IPS-15b (cell line): ENCODE data around the gene DUS3L.

Experiments used
- H3K27me3 ChIP-seq: one replicate; pipeline ENCODE4 v1.6.1; 2013; ENCODE audit warnings: low read length; ENCODE audit not compliant: control insufficient read depth, insufficient read depth
- H3K36me3 ChIP-seq: one replicate; pipeline ENCODE4 v1.6.1; 2013; ENCODE audit warnings: low read length; ENCODE audit not compliant: control insufficient read depth, insufficient read depth
- H3K4me1 ChIP-seq: one replicate; pipeline ENCODE4 v1.6.1; 2013; ENCODE audit warnings: mild to moderate bottlenecking, low read length; ENCODE audit not compliant: control insufficient read depth, insufficient read depth
- H3K4me3 ChIP-seq: one replicate; pipeline ENCODE4 v1.5.1; 2013; ENCODE audit warnings: low read depth, low read length
- H3K9ac ChIP-seq: one replicate; pipeline ENCODE4 v1.6.1; 2013; ENCODE audit warnings: low read depth, mild to moderate bottlenecking, low read length
- H3K9me3 ChIP-seq: one replicate; pipeline ENCODE4 v1.6.1; 2013; ENCODE audit warnings: mild to moderate bottlenecking, low read length; ENCODE audit not compliant: control insufficient read depth, insufficient read depth

The DUS3L gene, protein sequence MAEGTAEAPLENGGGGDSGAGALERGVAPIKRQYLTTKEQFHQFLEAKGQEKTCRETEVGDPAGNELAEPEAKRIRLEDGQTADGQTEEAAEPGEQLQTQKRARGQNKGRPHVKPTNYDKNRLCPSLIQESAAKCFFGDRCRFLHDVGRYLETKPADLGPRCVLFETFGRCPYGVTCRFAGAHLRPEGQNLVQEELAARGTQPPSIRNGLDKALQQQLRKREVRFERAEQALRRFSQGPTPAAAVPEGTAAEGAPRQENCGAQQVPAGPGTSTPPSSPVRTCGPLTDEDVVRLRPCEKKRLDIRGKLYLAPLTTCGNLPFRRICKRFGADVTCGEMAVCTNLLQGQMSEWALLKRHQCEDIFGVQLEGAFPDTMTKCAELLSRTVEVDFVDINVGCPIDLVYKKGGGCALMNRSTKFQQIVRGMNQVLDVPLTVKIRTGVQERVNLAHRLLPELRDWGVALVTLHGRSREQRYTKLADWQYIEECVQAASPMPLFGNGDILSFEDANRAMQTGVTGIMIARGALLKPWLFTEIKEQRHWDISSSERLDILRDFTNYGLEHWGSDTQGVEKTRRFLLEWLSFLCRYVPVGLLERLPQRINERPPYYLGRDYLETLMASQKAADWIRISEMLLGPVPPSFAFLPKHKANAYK

DNA sequence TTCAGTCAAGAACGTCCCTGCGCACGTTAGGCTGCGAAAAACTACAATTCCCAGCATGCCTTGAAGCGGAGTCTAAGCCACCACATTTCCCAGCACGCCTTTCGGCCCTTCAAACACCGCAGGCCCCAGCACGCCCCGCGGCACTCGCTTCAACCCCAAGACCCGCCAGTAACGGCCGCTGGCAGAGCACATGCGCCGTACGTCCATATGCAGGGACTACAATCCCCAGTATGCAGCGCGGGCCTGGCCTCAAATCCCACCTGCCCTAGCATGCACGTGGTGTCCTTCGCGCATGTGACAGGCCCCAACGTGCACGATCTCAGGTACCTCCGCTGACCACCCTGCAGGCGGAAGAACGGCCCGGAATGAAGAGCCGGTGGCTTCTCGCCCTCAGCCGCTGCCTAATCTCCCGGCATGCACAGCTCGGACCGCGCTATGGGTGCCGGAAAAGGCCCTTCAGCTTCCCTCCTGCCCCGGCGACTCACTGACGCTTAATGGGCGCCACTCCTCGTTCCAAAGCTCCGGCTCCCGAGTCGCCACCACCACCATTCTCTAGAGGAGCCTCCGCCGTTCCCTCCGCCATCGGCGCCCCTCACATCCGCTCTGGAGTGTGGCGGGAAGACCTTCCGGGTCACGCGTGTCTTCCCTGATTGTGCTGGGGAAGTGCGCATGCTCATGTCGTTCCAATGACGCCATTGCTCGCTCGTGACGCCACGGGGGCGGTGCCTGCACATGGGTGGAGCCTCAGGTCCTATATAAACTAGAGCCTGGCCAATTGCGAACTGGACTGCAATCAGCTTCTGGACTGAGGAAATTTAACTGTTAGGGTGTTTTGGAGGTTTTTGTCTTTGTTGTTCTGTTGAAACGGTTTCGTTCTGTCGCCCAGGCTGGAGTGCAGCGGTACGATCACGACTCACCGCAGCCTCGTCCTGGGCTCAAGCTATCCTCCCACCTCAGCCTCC lies at the start of gene DUS3L:
Gene DUS3L (minus strand): TSS at position 605 of the 962 bp plus-strand sequence. CDS start 22 bp downstream, at position 583.
- Histone ChIP-seq H3K36me3 (peaks cover 36% of the 10 kb centered on the region), H3K9ac (peak within 1 kb of the TSS; percentile 97), H3K27me3 (no peaks in the 10 kb centered on the region), H3K4me3 (peak within 1 kb of the TSS; percentile 99), H3K4me1 (no peaks in the 10 kb centered on the region), H3K9me3 (no peaks in the 10 kb centered on the region)

DNA sequence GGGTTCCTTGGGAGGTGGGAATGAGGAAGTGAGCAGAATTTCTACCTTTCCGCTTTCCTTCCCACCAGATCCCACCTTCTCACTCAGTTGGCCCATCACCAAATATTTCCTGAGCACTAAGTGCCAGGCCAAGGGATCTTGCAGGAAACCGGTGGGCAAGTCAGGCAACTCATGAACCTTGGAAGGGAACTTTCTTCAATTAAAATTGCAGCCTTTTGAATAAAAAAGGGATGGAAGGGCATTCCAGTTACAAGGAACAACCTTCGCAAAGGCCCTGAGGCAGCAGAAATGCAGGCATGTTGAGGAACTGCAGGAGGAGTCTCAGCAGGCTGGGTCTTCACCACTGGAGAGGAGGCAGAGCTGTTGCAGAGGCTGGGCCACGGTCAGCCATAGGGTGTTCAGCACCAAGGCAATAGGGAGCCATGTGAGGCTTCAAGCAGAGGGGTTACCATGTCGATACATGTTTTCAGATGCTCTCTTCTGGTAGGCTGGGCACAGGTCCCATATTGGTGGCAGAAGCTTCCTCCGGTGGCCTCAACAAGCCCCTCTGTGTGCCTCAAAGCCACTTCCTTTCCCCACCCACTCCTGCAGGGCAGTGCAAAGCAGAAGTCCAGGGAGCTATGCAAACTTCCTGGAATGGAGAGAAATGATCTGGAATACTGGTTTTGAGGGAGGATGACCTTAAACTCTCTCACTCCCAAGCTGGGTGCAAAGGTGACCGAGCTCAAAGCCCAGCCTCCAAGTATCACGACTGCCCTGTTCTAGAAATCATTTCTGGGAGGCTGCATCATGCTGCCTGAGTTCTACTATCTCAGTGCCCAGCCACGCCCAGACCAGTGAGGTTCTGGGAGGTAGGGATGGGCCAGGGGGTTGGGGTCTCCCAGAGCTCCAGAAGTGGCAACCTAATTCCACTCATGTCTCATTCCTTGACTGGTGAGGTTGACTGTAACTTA lies 48.4 kb upstream of the DUS3L start, which contains the start of gene FUT6:
Gene FUT6 (minus strand): TSS at position 638 of the 953 bp plus-strand sequence. CDS start 7,135 bp downstream, outside the sequence.
- H3K9ac ChIP-seq, result no peak within 1 kb of the TSS
- H3K4me3 ChIP-seq, result no peak within 1 kb of the TSS
- no peaks in the 10 kb centered on the region for H3K9me3 ChIP-seq
- no peaks in the 10 kb centered on the region for H3K36me3 ChIP-seq
- H3K4me1 ChIP-seq, result no peaks in the 10 kb centered on the region
- H3K27me3 ChIP-seq, result no peaks in the 10 kb centered on the region

DNA sequence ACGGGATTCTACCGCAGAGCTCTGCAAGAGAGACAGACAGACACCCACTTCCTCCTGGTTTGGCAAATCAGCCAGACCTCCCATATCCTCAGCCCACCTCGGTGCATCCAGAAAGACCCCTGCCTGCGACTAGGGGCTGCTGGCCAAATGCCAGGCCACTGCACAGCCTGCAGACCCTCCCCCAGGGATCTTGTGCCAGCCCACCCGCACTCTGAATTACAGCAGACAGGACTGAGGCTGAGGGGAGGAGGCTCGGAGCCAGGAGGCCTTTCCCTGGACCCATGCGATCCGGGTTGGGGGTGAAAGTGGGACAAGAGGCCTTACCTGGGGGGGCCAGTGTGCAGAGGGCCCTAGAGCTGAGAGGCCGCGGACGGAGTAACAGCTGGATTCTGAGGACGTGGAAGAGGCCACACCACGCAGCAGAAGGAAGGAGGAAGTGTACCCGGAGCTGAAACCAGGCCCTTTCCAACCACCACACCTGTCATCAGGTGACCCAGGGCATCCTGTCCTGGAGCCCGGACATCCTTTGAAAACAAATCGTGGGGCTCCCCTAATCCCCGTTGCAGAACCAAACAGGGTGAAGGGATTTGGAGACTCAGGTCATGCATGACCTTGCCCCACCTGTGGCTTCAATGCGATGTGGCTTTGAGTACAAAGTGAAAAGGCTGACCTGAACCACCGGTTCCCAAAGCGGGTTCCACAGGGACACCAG lies 47.5 kb upstream of the DUS3L start:
- no peaks in the 10 kb centered on the region for H3K27me3 ChIP-seq
- H3K9ac ChIP-seq, result no peak overlapping the region
- H3K36me3 ChIP-seq, result no peaks in the 10 kb centered on the region
- H3K9me3 ChIP-seq, result no peaks in the 10 kb centered on the region
- H3K4me3 ChIP-seq, result no peak overlapping the region
- H3K4me1 ChIP-seq, result no peaks in the 10 kb centered on the region

DNA sequence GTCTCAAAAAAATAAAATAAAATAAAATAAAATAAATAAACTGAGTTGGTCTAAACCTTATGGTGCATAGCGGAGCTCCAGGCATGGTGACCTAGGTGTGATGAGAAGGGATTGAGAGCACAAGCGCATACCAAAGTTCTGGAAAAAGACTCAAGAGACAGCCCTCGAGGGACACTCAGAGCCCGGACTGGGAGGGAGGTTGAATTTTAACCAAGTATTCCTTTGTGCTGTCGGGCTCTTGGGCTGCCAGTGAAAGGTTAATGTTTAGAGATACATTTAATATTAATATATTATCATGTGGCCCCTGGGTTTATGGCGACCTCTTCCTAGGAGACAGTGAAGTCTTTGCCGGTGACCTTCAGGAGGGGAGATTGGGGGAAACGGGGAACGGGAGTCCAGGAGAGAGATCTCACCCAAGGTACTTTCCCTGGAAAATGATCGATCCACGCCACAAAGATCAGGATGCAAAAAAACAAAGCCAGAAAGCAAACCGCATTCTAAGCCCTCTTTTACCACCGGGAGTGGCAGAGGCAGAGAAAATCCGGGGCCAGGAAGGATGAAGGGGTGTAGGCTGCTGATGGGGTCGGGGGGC lies 46.9 kb upstream of the DUS3L start:
- Histone ChIP-seq H3K27me3 (no peaks in the 10 kb centered on the region), H3K36me3 (no peaks in the 10 kb centered on the region), H3K4me1 (no peaks in the 10 kb centered on the region), H3K4me3 (no peak overlapping the region), H3K9ac (no peak overlapping the region), H3K9me3 (no peaks in the 10 kb centered on the region)

DNA sequence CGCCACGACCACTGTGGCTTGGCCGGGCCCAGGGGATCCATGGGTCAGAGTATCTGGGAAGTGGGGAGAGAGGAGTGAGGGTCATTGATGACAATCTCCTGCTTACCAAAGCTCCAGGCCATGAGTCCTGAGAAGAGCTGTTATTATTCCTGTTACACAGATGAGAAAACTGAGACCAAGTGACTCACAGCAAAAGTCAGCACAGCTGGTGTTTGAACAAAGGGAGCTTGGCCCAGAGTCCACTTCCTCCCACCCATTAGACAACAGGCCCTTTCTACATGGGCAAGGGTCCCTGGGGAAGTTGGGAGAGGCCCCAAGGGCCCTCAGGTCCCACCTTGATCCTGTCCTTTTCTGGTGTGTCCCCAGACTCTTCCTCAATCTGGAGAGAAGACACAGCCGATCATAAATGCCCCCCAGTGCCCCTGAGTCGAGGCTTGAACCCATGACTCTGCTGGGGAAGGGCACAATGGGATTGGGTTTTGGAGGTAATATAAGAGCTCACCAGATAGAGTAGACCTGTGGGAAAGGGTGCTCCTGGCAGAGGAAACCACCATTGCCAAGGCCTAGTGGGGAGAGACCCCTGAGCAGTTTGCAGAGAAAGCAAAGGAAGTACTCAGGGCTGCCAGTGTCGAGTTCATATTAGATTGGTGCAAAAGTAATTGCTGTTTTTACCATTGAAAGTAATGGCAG lies 41.7 kb upstream of the DUS3L start:
- Histone ChIP-seq H3K4me1 (no peaks in the 10 kb centered on the region), H3K36me3 (no peaks in the 10 kb centered on the region), H3K9ac (no peak overlapping the region), H3K27me3 (no peaks in the 10 kb centered on the region), H3K9me3 (no peaks in the 10 kb centered on the region), H3K4me3 (no peak overlapping the region)

DNA sequence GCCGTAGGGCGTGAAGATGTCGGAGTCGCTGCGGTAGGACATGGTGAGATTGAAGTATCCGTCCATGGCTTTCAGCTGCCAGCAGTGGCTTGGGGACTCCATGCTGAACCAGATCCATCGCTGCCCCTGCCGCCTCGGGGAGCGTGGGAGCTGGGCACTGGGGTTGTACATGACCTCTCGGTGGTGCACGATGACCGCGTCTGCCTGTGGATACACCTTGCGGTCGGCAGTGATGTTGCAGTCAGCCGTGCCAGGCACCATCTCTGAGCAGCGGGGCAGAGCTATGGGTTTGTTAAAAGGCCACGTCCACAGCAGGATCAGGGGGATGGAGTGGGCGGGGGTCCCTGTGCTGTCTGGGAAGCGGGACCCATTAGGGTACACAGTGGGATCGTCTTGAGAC lies 41.1 kb upstream of the DUS3L start:
- Histone ChIP-seq H3K4me1 (peaks cover under 1% of the 10 kb centered on the region), H3K4me3 (no peak overlapping the region), H3K9me3 (no peaks in the 10 kb centered on the region), H3K9ac (no peak overlapping the region), H3K27me3 (no peaks in the 10 kb centered on the region), H3K36me3 (no peaks in the 10 kb centered on the region)

DNA sequence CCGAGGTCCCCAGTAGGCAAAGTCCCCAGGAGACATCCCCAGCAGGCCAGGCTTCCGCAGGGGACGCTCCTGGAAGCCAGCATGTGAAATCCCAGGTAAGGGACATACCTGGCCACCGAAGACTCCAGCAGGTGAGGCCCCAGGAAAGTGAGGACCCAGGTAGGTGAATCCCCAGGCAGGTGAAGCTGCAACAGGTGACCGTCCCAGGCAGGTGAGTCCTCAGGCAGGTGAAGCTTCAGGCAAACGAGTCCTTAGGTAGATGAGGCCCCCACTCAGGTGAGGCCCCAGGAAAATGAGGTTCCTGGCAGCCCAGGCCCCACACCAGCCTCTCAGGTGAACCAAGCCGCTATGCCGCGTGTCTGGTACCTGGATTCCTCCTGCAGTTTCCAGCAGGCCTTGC lies 40.2 kb upstream of the DUS3L start:
- Histone ChIP-seq H3K4me3 (no peak overlapping the region), H3K4me1 (peaks cover 3% of the 10 kb centered on the region), H3K9ac (no peak overlapping the region), H3K9me3 (no peaks in the 10 kb centered on the region), H3K27me3 (no peaks in the 10 kb centered on the region), H3K36me3 (no peaks in the 10 kb centered on the region)

DNA sequence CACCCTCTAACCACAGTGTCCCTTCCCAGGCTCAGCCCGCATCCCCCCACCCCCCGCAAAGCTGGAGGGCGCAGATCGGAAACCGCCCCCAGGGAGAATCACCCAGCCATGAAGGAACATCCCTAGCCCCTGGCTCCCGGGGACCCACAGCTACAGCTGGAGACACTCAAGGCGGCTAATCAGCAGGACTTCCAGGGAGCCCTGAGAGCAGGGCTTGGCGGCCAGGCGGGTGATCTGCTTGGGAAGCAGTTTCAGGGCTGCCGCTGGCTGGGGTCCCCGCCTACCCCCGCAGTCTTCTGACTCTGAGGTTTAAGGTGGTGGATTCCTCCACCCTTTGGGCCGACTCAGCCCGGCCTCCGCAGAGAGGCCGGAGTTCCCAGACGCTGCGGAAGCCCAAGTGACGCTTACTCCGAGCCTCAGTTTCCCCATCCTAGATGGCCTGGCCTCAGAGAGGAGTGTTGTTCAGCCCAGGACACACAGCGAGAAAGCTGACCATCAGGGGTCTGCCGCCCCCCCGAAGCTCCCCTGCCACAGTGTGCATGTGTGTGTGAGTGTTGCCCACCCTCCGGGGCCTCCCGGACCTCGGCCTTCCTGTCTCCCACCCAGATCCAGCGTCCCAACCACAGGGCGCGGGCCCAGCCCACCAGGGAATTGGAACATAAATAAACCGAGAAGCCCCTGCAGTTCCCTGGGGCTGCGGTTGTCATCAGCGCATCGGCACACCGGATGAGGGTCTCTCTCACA lies 38.8 kb upstream of the DUS3L start:
- H3K4me1 ChIP-seq, result peaks cover 3% of the 10 kb centered on the region
- H3K9me3 ChIP-seq, result no peaks in the 10 kb centered on the region
- no peaks in the 10 kb centered on the region for H3K27me3 ChIP-seq
- H3K36me3 ChIP-seq, result no peaks in the 10 kb centered on the region
- peak overlapping the region; percentile 86 for H3K4me3 ChIP-seq
- no peak overlapping the region for H3K9ac ChIP-seq

DNA sequence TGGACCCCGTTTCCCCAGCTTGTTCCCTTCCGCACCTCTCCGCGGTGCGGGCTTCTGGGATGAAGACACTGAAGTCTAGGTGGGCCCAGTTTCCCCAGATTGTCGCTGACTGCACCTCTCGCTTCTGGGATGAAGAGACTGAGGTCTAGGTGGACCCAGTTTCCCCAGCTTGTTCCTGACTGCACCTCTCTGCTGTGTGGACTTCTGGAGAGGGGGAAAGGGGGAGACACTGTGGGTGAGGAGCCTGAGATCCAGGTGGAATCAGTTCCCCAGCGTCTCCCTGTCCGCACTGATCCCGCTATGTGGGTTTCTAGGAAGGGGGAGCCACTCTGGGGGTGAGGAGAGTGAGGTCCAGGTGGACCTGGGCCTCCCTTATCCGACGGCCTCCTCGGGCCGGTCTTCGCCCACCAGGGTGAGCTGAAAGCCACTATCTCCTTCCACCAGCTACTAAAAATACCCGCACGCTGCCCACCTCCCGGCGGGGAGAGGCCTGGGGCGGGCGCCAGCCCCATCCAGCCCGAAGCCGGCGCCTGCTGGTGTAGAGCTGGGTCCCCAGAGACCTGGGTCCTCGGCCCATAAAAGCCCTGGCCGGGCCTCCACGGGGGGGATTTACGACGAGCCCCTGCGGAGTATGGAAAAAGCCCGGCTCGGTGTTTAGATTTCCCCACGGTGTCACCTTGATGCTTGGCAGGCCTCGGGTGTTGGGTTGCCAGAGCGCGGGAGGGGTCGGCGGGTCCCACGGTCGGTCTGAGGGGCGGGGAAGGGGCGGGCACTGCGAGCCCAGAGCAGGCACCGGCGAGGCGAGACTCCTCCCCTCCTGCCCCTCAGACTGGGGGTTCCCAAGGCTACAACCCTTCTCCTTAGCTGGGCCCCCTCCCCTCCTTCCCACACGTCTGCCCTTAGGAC lies 38.0 kb upstream of the DUS3L start:
- Histone ChIP-seq H3K27me3 (no peaks in the 10 kb centered on the region), H3K36me3 (no peaks in the 10 kb centered on the region), H3K4me3 (peak overlapping the region; percentile 86), H3K4me1 (peaks cover 3% of the 10 kb centered on the region), H3K9me3 (no peaks in the 10 kb centered on the region), H3K9ac (peak overlapping the region; percentile 82)
